ENCODE measurements around the gene GSKIP.
"Not testable (repeated sequence)": the region's sequence is repeated elsewhere in the genome, so short reads cannot be mapped to it uniquely, and the experiment has no call there.

The GSKIP gene

GRCh38 chr14:96362965-96363750, at the start of gene GSKIP, which contains the start of gene ATG2B:
GSKIP (plus strand) TSS chr14:96363526; CDS start chr14:96382248, 18,722 bp downstream.
ATG2B (minus strand) TSS chr14:96363341; CDS start chr14:96362976, 365 bp downstream.
- peak; percentile 89 for DNase-seq

GRCh38 chr14:96316087-96316486, 47.2 kb upstream of the GSKIP start:
- DNase-seq, result no peak

GRCh38 chr14:96318836-96319235, 44.5 kb upstream of the GSKIP start:
- no peak for DNase-seq

- no peak for DNase-seq
Observed at GRCh38 chr14:96320605-96321004, 42.7 kb upstream of the GSKIP start.

- DNase-seq, result no peak
Observed at GRCh38 chr14:96324219-96324618, 39.1 kb upstream of the GSKIP start.

- DNase-seq, result no peak
Observed at GRCh38 chr14:96338551-96338950, 24.8 kb upstream of the GSKIP start.

- DNase-seq, result no peak
Observed at GRCh38 chr14:96341323-96341722, 22.0 kb upstream of the GSKIP start.

GRCh38 chr14:96345669-96346068, 17.7 kb upstream of the GSKIP start:
- no peak for DNase-seq

GRCh38 chr14:96347957-96348356, 15.4 kb upstream of the GSKIP start:
- not testable (repeated sequence) for DNase-seq

GRCh38 chr14:96349286-96350075, 13.8 kb upstream of the GSKIP start:
- no peak for DNase-seq

GRCh38 chr14:96351986-96352385, 11.3 kb upstream of the GSKIP start:
- no peak for DNase-seq

GRCh38 chr14:96352708-96353107, 10.6 kb upstream of the GSKIP start:
- DNase-seq, result no peak

GRCh38 chr14:96354246-96354645, 9.1 kb upstream of the GSKIP start:
- no peak for DNase-seq

- no peak for DNase-seq
Observed at GRCh38 chr14:96357216-96357615, 6.1 kb upstream of the GSKIP start.

- DNase-seq, result no peak
Observed at GRCh38 chr14:96359959-96360358, 3.4 kb upstream of the GSKIP start.

- DNase-seq, result peak; percentile 38
Observed at GRCh38 chr14:96362071-96362964, 1.0 kb upstream of the GSKIP start.

- DNase-seq, result peak; percentile 53
Observed at GRCh38 chr14:96363751-96364336, 518 bp downstream of the GSKIP start.

- no peak for DNase-seq
Observed at GRCh38 chr14:96364962-96365361, 1.6 kb downstream of the GSKIP start.

GRCh38 chr14:96368534-96368933, 5.2 kb downstream of the GSKIP start:
- no peak for DNase-seq

GRCh38 chr14:96370528-96370927, 7.2 kb downstream of the GSKIP start:
- DNase-seq, result no peak

GRCh38 chr14:96373538-96373937, 10.2 kb downstream of the GSKIP start:
- DNase-seq, result no peak

GRCh38 chr14:96376093-96376492, 12.8 kb downstream of the GSKIP start:
- no peak for DNase-seq

GRCh38 chr14:96380735-96381134, 17.4 kb downstream of the GSKIP start:
- no peak for DNase-seq

Measured in NCI-H1092 treated with DMSO at 0.1 percent for 48 hours (cell line).